IMR-90 (cell line): ENCODE measurements around the gene A3GALT2. TPM values are rescaled to one million over a fixed set of nuclear protein-coding genes. Genes with fewer than 3 reads are reported as not detected.

Source experiments
- ATAC-seq: fragments of 200-7000 bp; cut with Tn5 transposase; 2 replicates; pipeline ENCODE4 v1.9.1; 2020; ENCODE audit warnings: low read depth, mild to moderate bottlenecking, moderate library complexity
- BruUV-seq: library from RNA; stranded (reverse); fragments of 400-500 nt; replicated peaks from 2 replicates; lab custom pipeline; 2021; lab: Mats Ljungman, UMichigan
- CTCF ChIA-PET: fragments of 300-600 bp; formaldehyde crosslinking; extraction: SDS; loops from one replicate; lab custom pipeline; 2021; ENCODE audit warnings: antibody characterized with exemption; lab: Yijun Ruan, JAX
- POLR2A ChIA-PET: fragments of 300-600 bp; sonication (Branson Sonifier 250); formaldehyde crosslinking; loops from one replicate; lab custom pipeline; 2022; ENCODE audit warnings: antibody characterized with exemption; ENCODE audit not compliant: unreplicated experiment; lab: Charles Lee
- DNase-seq: peaks from one replicate; pipeline ENCODE4 v3.0.0; 2013
- H2AFZ ChIP-seq: replicated peaks from 2 replicates; pipeline ENCODE3; 2013; ENCODE audit warnings: low read length, mild to moderate bottlenecking; ENCODE audit not compliant: poor library complexity
- H2AK5ac ChIP-seq: 2 replicates; pipeline ENCODE4 v1.6.1; 2013; ENCODE audit warnings: low read depth, low read length, inconsistent platforms
- H2AK9ac ChIP-seq: replicated peaks from 2 replicates; pipeline ENCODE3; 2013; ENCODE audit warnings: mild to moderate bottlenecking, low read depth, low read length, moderate library complexity; ENCODE audit not compliant: poor library complexity
- H2BK120ac ChIP-seq: 2 replicates; pipeline ENCODE4 v1.6.1; 2013; ENCODE audit warnings: low read depth, low read length, inconsistent platforms
- H2BK15ac ChIP-seq: 3 replicates; pipeline ENCODE4 v1.6.1; 2013; ENCODE audit warnings: low read depth, low read length, inconsistent platforms
- H2BK20ac ChIP-seq: 2 replicates; pipeline ENCODE4 v1.6.1; 2013; ENCODE audit warnings: low read depth, mild to moderate bottlenecking, inconsistent platforms, low read length, moderate library complexity
- H2BK5ac ChIP-seq: 2 replicates; pipeline ENCODE4 v1.6.1; 2013; ENCODE audit warnings: mild to moderate bottlenecking, low read depth, low read length, inconsistent platforms; ENCODE audit not compliant: poor library complexity, severe bottlenecking
- H3K14ac ChIP-seq: replicated peaks from 2 replicates; pipeline ENCODE4 v1.6.1; 2013; ENCODE audit warnings: low read depth, low read length, inconsistent platforms
- H3K18ac ChIP-seq: 2 replicates; pipeline ENCODE4 v1.6.1; 2013; ENCODE audit warnings: low read depth, low read length, control low read depth
- H3K23ac ChIP-seq: 2 replicates; pipeline ENCODE4 v1.6.1; 2013; ENCODE audit warnings: low read depth, low read length, inconsistent platforms
- H3K27ac ChIP-seq: 2 replicates; pipeline ENCODE4 v1.5.1; 2013; ENCODE audit warnings: mild to moderate bottlenecking, control low read depth, low read length; ENCODE audit not compliant: insufficient read depth
- H3K27me3 ChIP-seq: 2 replicates; pipeline ENCODE4 v1.6.1; 2013; ENCODE audit warnings: low read length; ENCODE audit not compliant: control insufficient read depth, insufficient read depth
- H3K36me3 ChIP-seq: 2 replicates; pipeline ENCODE4 v1.6.1; 2013; ENCODE audit warnings: low read length, mixed read lengths; ENCODE audit not compliant: control insufficient read depth, insufficient read depth
- H3K4ac ChIP-seq: 2 replicates; pipeline ENCODE4 v1.6.1; 2013; ENCODE audit warnings: low read depth, low read length, inconsistent platforms
- H3K4me1 ChIP-seq: 2 replicates; pipeline ENCODE4 v1.6.1; 2013; ENCODE audit warnings: low read length, mixed read lengths; ENCODE audit not compliant: control insufficient read depth, insufficient read depth
- H3K4me2 ChIP-seq: 2 replicates; pipeline ENCODE4 v1.6.1; 2013; ENCODE audit warnings: low read depth, mild to moderate bottlenecking, control low read depth, low read length, moderate library complexity
- H3K4me3 ChIP-seq: 2 replicates; pipeline ENCODE4 v1.5.1; 2013; ENCODE audit warnings: low read depth, mild to moderate bottlenecking, control low read depth, low read length, moderate library complexity; ENCODE audit not compliant: insufficient read depth
- H3K56ac ChIP-seq: 2 replicates; pipeline ENCODE4 v1.6.1; 2013; ENCODE audit warnings: low read length, inconsistent platforms; ENCODE audit not compliant: insufficient read depth; ENCODE audit errors: extremely low read depth
- H3K79me1 ChIP-seq, 2 experiments: 2 replicates each; pipeline ENCODE4 v1.6.1; 2013; ENCODE audit warnings: low read length in 2 of 2, inconsistent platforms in 1 of 2, low read depth in 1 of 2
- H3K9ac ChIP-seq: 2 replicates; pipeline ENCODE4 v1.6.1; 2013; ENCODE audit warnings: low read depth, low read length, control low read depth
- H3K9me1 ChIP-seq: 2 replicates; pipeline ENCODE4 v1.6.1; 2013; ENCODE audit warnings: low read length, inconsistent platforms; ENCODE audit not compliant: insufficient read depth
- H3K9me3 ChIP-seq: 2 replicates; pipeline ENCODE4 v1.6.1; 2013; ENCODE audit warnings: low read length; ENCODE audit not compliant: control insufficient read depth, insufficient read depth
- H4K20me1 ChIP-seq: 2 replicates; pipeline ENCODE4 v1.6.1; 2013; ENCODE audit warnings: low read length, inconsistent platforms; ENCODE audit not compliant: insufficient read depth
- H4K5ac ChIP-seq: 2 replicates; pipeline ENCODE4 v1.6.1; 2013; ENCODE audit warnings: mild to moderate bottlenecking, low read depth, low read length, control low read depth
- H4K8ac ChIP-seq, 2 experiments: 2 replicates each; pipeline ENCODE4 v1.6.1; 2013; ENCODE audit warnings: low read depth in 2 of 2, low read length in 2 of 2, control low read depth in 1 of 2, inconsistent platforms in 1 of 2
- H4K91ac ChIP-seq: 2 replicates; pipeline ENCODE4 v1.6.1; 2013; ENCODE audit warnings: low read depth, low read length, inconsistent platforms; ENCODE audit not compliant: insufficient read depth
- CEBPB ChIP-seq: IDR thresholded peaks from 2 replicates; pipeline ENCODE4 v1.6.1; 2012; ENCODE audit warnings: low read depth, low read length, improper control_type of control experiment
- CTCF ChIP-seq: conservative IDR thresholded peaks from 2 replicates; pipeline ENCODE4 v1.5.1; 2012; ENCODE audit warnings: mild to moderate bottlenecking, low read depth, low read length, improper control_type of control experiment
- FOS ChIP-seq: fragments of 150-350 bp; IDR thresholded peaks from 2 replicates; pipeline ENCODE4 v1.6.1; 2016; ENCODE audit warnings: low read depth, low read length
- MAFK ChIP-seq: IDR thresholded peaks from 2 replicates; pipeline ENCODE4 v1.6.1; 2012; ENCODE audit warnings: low read depth, low read length, improper control_type of control experiment
- MXI1 ChIP-seq: IDR thresholded peaks from 2 replicates; pipeline ENCODE4 v1.6.1; 2012; ENCODE audit warnings: low read depth, mild to moderate bottlenecking, low read length, moderate library complexity, borderline replicate concordance
- POLR2A ChIP-seq: IDR thresholded peaks from 2 replicates; pipeline ENCODE4 v1.6.1; 2012; ENCODE audit warnings: mild to moderate bottlenecking, low read depth, low read length
- RAD21 ChIP-seq: IDR thresholded peaks from 2 replicates; pipeline ENCODE4 v1.6.1; 2012; ENCODE audit warnings: low read length, improper control_type of control experiment
- RCOR1 ChIP-seq: IDR thresholded peaks from 2 replicates; pipeline ENCODE4 v1.6.1; 2012; ENCODE audit warnings: mild to moderate bottlenecking, low read length, improper control_type of control experiment; ENCODE audit not compliant: insufficient replicate concordance
- USF2 ChIP-seq: fragments of 150-350 bp; IDR thresholded peaks from 2 replicates; pipeline ENCODE4 v1.6.1; 2017; ENCODE audit warnings: mild to moderate bottlenecking, antibody characterized with exemption, low read length, low read depth
- WGBS, 2 experiments: methylation state at CpG; one replicate each; pipeline versions ENCODE4 v1.1.5 to v1.1.7; 2013; ENCODE audit warnings: missing lambda C conversion rate in 2 of 2; ENCODE audit not compliant: insufficient read length in 1 of 2; ENCODE audit errors: extremely low coverage in 2 of 2; 5-methylcytosine and 5-hydroxymethylcytosine counted together
- dilution Hi-C: fragments of 300-500 bp; cut with HindIII; formaldehyde crosslinking; loops from one replicate; pipeline ENCODE4 v1.14.3; 2018; ENCODE audit warnings: low sequenced_read_pairs; ENCODE audit not compliant: unreplicated experiment
- in situ Hi-C: fragments of 300-500 bp; cut with MboI; formaldehyde crosslinking; loops from 3 replicates; pipeline ENCODE4 v1.14.3; 2019; ENCODE audit warnings: low sequenced_read_pairs, inconsistent platforms, mixed read lengths
- intact Hi-C: fragments of 100-400 bp; cut with micrococcal nuclease; formaldehyde crosslinking; loops from 2 replicates; pipeline ENCODE4 v1.10.0; 2022
- polyA plus RNA-seq, 3 experiments: library from polyadenylated mRNA; depleted of rRNA; stranded (reverse); fragments of >200 nt; gene quantifications; 2 replicates each; pipeline ENCODE4 v1.2.3, GENCODE V29; 2012; ENCODE audit warnings: low replicate concordance in 1 of 3
- total RNA-seq: library from RNA; depleted of rRNA; stranded (reverse); fragments of >200 nt; gene quantifications from 2 replicates; pipeline ENCODE4 v1.2.3, GENCODE V29; 2012

The A3GALT2 gene
- total and polyA plus RNA-seq, 2 of the 4 experiments (the other 2 are of a cell fraction), result not detected

GRCh38 chr1:33258788-33259274 is 62.1 kb downstream of the A3GALT2 start:
- ATAC-seq (no peak), DNase-seq (no peak)
- BruUV-seq, result no TSS peak
- no peak overlapping the region for H2AK9ac ChIP-seq
- no peaks in the 10 kb centered on the region for H3K9me3 ChIP-seq
- no CpG with 5 or more reads among the region's 2 CpGs for WGBS, 2 experiments
- H3K4me3 ChIP-seq, result no peak overlapping the region
- TF ChIP-seq RCOR1 (no peak), RAD21 (no peak), MXI1 (no peak), CEBPB (no peak), FOS (no peak), USF2 (no peak), MAFK (no peak), CTCF (no peak), POLR2A (no peak)
- H3K9ac ChIP-seq, result 0 out of 2 replicates have a peak overlapping the region, but pooled peaks have one; percentile 0
- peaks cover 15% of the 10 kb centered on the region for H3K4me1 ChIP-seq
- POLR2A ChIA-PET, result no interaction called here
- no peak overlapping the region for H2BK20ac ChIP-seq
- H3K9me1 ChIP-seq, result peaks cover 42% of the 10 kb centered on the region
- H3K27ac ChIP-seq, result no peak overlapping the region
- H2BK5ac ChIP-seq, result no peak overlapping the region
- H2BK120ac ChIP-seq, result no peak overlapping the region
- H3K27me3 ChIP-seq, result no peaks in the 10 kb centered on the region
- CTCF ChIA-PET, result no interaction called here
- dilution Hi-C loops, result no loop called here
- H4K91ac ChIP-seq, result no peak overlapping the region
- H2AFZ ChIP-seq, result peak overlapping the region; percentile 3
- peaks cover 6% of the 10 kb centered on the region for H3K36me3 ChIP-seq
- no peak overlapping the region for H3K18ac ChIP-seq
- H3K23ac ChIP-seq, result peak overlapping the region; percentile 57
- peak overlapping the region; percentile 70; the same call in 1 of the 2 replicates for H3K4me2 ChIP-seq
- no peak overlapping the region; the same call in 1 of the 2 replicates for H3K14ac ChIP-seq
- in situ Hi-C loops, result no loop called here
- no peak overlapping the region for H3K56ac ChIP-seq
- peaks cover 23% of the 10 kb centered on the region for H4K20me1 ChIP-seq
- no peak overlapping the region for H2BK15ac ChIP-seq
- H4K8ac ChIP-seq, result peak overlapping the region; percentile 70 to 89; a peak in 1 of 4 replicates
- intact Hi-C loops, result loop anchor here (5.0 kb wide), 1 partner anchor 162 kb away; no protein-coding TSS in a partner anchor
- H3K4ac ChIP-seq, result peak overlapping the region; percentile 38
- H2AK5ac ChIP-seq, result peak overlapping the region; percentile 95
- no peak overlapping the region for H4K5ac ChIP-seq
- peaks cover 38 to 58% of the 10 kb centered on the region in 2 experiments for H3K79me1 ChIP-seq
